DND-41 (cell line): ENCODE results near the gene MYOM1.
"Not testable (repeated sequence)": the region's sequence is repeated elsewhere in the genome, so short reads cannot be mapped to it uniquely, and the experiment has no call there.

Source experiments
- ATAC-seq: fragments of 200-7000 bp; cut with Tn5 transposase; 3 replicates; pipeline ENCODE4 v1.9.1; 2021; ENCODE audit warnings: low read depth; ENCODE audit not compliant: insufficient read depth
- DNase-seq: peaks from one replicate; pipeline ENCODE4 v3.0.0-alpha.2; 2020
- H2AFZ ChIP-seq: 2 replicates; pipeline ENCODE4 v1.6.0; 2012; ENCODE audit warnings: low read depth, low read length
- H3K27ac ChIP-seq: 2 replicates; pipeline ENCODE4 v1.5.1; 2012; ENCODE audit warnings: low read length, inconsistent platforms
- H3K27me3 ChIP-seq: fragments of 200-600 bp; sonication (generic); 2 replicates; pipeline ENCODE4 v1.6.0; 2012; ENCODE audit warnings: low read length, mild to moderate bottlenecking, inconsistent platforms; ENCODE audit not compliant: insufficient read depth, poor library complexity
- H3K36me3 ChIP-seq: 2 replicates; pipeline ENCODE4 v1.5.1; 2012; ENCODE audit warnings: low read length, inconsistent platforms; ENCODE audit not compliant: insufficient read depth
- H3K4me1 ChIP-seq: 2 replicates; pipeline ENCODE4 v1.5.1; 2012; ENCODE audit warnings: mild to moderate bottlenecking, low read length; ENCODE audit not compliant: insufficient read depth
- H3K4me2 ChIP-seq: 2 replicates; pipeline ENCODE4 v1.6.0; 2012; ENCODE audit warnings: mild to moderate bottlenecking, moderate library complexity, low read length, inconsistent platforms; ENCODE audit not compliant: insufficient read depth
- H3K4me3 ChIP-seq, 2 experiments: fragments of 200-600 bp in 1 of 2; shearing (Covaris generic) in 1 of 2; 2 replicates each; pipeline ENCODE4 v1.5.1; 2012 to 2016; ENCODE audit warnings: inconsistent platforms in 2 of 2, low read length in 2 of 2, mild to moderate bottlenecking in 2 of 2, low read depth in 1 of 2, moderate library complexity in 1 of 2
- H3K79me2 ChIP-seq: 2 replicates; pipeline ENCODE4 v1.6.0; 2012; ENCODE audit warnings: low read length, inconsistent platforms; ENCODE audit not compliant: insufficient read depth
- H3K9ac ChIP-seq: 2 replicates; pipeline ENCODE4 v1.6.0; 2012; ENCODE audit warnings: low read depth, mild to moderate bottlenecking, inconsistent platforms, low read length, moderate library complexity
- H3K9me3 ChIP-seq: 2 replicates; pipeline ENCODE4 v1.5.1; 2012; ENCODE audit warnings: low read length, moderate library complexity, mild to moderate bottlenecking, inconsistent platforms; ENCODE audit not compliant: insufficient read depth, severe bottlenecking
- H4K20me1 ChIP-seq: 2 replicates; pipeline ENCODE4 v1.6.0; 2012; ENCODE audit warnings: low read length; ENCODE audit not compliant: insufficient read depth
- CTCF ChIP-seq: IDR thresholded peaks from 2 replicates; pipeline ENCODE4 v1.5.1; 2012; ENCODE audit warnings: borderline replicate concordance, low read length, moderate library complexity, mild to moderate bottlenecking; ENCODE audit not compliant: poor library complexity, severe bottlenecking; ENCODE audit errors: extremely low read depth
- EZH2 ChIP-seq: IDR thresholded peaks from 3 replicates; pipeline ENCODE4 v1.6.1; 2012; ENCODE audit warnings: borderline replicate concordance, low read depth, mild to moderate bottlenecking, moderate library complexity, low read length, inconsistent platforms; ENCODE audit not compliant: severe bottlenecking

The MYOM1 gene

GRCh38 chr18:3035635-3036034, 184.1 kb downstream of the MYOM1 start:
- Histone ChIP-seq H3K4me2 (no peak overlapping the region), H3K79me2 (no peaks in the 10 kb centered on the region), H3K27ac (no peak overlapping the region), H3K27me3 (no peaks in the 10 kb centered on the region), H4K20me1 (no peaks in the 10 kb centered on the region), H3K4me1 (no peaks in the 10 kb centered on the region), H2AFZ (no peak overlapping the region), H3K9me3 (no peaks in the 10 kb centered on the region), H3K4me3 (no peak overlapping the region), H3K36me3 (no peaks in the 10 kb centered on the region), H3K9ac (no peak overlapping the region)
- DNase-seq: no peak
- ATAC-seq: no peak
- TF ChIP-seq CTCF: no peak
- no peak for TF ChIP-seq EZH2

- no peaks in the 10 kb centered on the region for H3K9me3 ChIP-seq
- no peaks in the 10 kb centered on the region for H3K36me3 ChIP-seq
- H3K4me1 ChIP-seq: no peaks in the 10 kb centered on the region
- H3K9ac ChIP-seq: no peak overlapping the region
- no peak overlapping the region for H3K27ac ChIP-seq
- H3K4me3 ChIP-seq: no peak overlapping the region
- no peak for TF ChIP-seq CTCF
- no peak for TF ChIP-seq EZH2
- no peaks in the 10 kb centered on the region for H3K79me2 ChIP-seq
- no peaks in the 10 kb centered on the region for H4K20me1 ChIP-seq
- H2AFZ ChIP-seq: no peak overlapping the region
- no peak for DNase-seq
- H3K4me2 ChIP-seq: no peak overlapping the region
- H3K27me3 ChIP-seq: no peaks in the 10 kb centered on the region
- no peak for ATAC-seq
Observed at GRCh38 chr18:3032721-3033120, 187.0 kb downstream of the MYOM1 start.

- no peak overlapping the region for H3K9ac ChIP-seq
- no peak overlapping the region for H3K4me2 ChIP-seq
- no peaks in the 10 kb centered on the region for H4K20me1 ChIP-seq
- no peak overlapping the region for H2AFZ ChIP-seq
- no peaks in the 10 kb centered on the region for H3K79me2 ChIP-seq
- no peak for ATAC-seq
- H3K36me3 ChIP-seq: no peaks in the 10 kb centered on the region
- TF ChIP-seq CTCF (no peak), EZH2 (no peak)
- no peak for DNase-seq
- H3K9me3 ChIP-seq: no peaks in the 10 kb centered on the region
- no peak overlapping the region for H3K4me3 ChIP-seq
- H3K4me1 ChIP-seq: no peaks in the 10 kb centered on the region
- no peak overlapping the region for H3K27ac ChIP-seq
- H3K27me3 ChIP-seq: no peaks in the 10 kb centered on the region
Observed at GRCh38 chr18:3029215-3029952, 190.4 kb downstream of the MYOM1 start.

DNA sequence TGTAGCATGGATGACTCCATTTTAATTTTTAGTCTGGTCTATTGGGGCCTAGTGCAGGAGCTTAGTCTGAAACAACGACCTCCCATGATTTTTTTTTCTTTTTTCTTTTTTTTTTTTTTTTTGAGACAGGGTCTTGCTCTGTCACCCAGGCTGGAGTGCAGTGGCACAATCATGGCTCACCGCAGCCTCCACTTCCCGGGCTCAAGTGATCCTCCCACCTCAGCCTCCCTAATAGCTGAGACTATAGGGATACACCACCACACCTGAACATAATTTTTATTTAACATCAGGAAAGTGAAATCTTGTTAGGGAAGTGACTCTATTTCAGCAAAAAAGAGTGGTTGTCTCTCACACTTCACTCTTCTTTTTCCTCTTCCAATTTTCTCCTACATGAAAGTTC, 191.7 kb downstream of the MYOM1 start:
- not testable (repeated sequence) for H3K4me3 ChIP-seq, H3K27ac ChIP-seq, H3K27me3 ChIP-seq, H3K4me2 ChIP-seq, DNase-seq, H3K36me3 ChIP-seq, H2AFZ ChIP-seq, H4K20me1 ChIP-seq, H3K4me1 ChIP-seq, H3K9ac ChIP-seq, H3K9me3 ChIP-seq, H3K79me2 ChIP-seq, ATAC-seq
